Urothelium cell line (cell line): Measurements from ENCODE around the gene CXCL3.

Experiments used
- DNase-seq: peaks from one replicate; pipeline ENCODE4 v3.0.0; 2011; ENCODE audit warnings: low spot score, mixed read lengths
- FAIRE-seq: peaks from 2 replicates; lab custom pipeline; 2011; peaks lifted over from hg19 to GRCh38; lab: Jason Lieb, UNC

CXCL3 gene

GRCh38 chr4:74056114-74056857 lies 17.8 kb upstream of the CXCL3 start:
- no peak for FAIRE-seq
- peak; percentile 33 for DNase-seq

DNA sequence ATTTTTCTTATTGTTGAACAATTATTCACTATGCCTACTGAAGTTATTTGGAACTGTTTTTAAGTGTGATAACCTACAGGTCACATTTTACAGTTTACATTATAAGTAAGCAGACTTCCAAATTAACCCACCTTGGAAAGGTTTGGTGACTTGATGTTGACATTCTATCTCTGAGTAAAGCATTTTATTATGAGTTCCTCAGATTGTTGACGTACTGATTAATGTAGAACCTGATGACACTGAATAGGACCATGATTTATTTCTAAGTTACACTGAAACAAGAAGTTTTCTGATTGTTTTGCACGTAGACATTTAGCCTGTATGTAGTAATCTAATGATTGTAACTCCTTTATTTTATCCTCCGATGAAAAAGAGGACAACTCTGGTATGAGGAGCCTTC lies 17.0 kb upstream of the CXCL3 start:
- FAIRE-seq (no peak), DNase-seq (no peak)

DNA sequence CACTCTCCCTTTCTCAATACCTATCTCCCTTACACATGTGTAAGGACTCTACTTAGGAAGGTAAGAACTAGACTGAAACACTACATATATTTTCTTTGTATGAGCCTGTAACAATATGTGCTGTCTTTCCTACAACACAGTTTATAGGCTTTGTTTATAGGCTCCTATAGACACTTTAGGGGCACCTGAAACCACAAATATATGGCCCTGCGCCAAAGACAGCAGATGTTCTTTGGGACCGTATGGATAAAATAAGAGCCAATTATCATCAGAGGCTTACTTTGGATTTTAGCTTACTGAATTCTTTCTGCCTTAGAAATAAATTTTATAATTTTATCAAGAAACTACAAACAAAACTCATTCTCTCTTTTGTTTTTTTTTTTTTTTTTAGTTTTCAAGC lies 16.6 kb upstream of the CXCL3 start:
- FAIRE-seq: no peak

DNA sequence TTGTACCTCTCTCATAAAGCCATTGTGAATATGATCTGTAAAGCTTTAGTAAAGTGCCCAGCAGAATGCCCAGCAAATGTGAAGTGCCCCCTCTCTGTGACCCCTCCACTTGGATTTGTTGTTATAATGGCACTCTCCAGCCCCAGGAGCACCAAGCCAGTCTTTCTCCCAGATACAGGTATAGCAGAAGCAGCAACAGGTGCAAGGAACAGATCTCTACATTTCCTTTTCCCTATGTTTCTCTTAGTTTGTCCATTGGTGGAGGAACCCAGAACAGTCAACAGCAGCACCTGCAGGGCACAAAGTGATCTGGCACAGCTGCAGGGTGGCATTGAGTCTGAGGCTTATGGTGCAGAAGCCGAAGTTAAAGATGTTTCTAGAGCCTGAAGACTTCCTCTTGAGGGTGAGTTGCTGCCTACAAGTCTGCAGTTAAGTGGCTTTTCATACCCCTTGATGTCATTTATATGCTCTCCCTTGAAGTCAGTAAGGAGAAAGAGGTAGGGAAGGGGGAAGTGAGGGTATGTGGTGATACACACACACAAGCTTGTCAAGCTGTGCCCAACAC lies 16.1 kb upstream of the CXCL3 start:
- DNase-seq (no peak), FAIRE-seq (no peak)

More for the DNA sequence above, 16.6 kb upstream of the CXCL3 start:
- DNase-seq: no peak

GRCh38 chr4:74047152-74047551 lies 8.7 kb upstream of the CXCL3 start:
- DNase-seq: no peak
- FAIRE-seq: no peak

GRCh38 chr4:74045772-74046171 lies 7.3 kb upstream of the CXCL3 start:
- FAIRE-seq (no peak), DNase-seq (no peak)

DNA sequence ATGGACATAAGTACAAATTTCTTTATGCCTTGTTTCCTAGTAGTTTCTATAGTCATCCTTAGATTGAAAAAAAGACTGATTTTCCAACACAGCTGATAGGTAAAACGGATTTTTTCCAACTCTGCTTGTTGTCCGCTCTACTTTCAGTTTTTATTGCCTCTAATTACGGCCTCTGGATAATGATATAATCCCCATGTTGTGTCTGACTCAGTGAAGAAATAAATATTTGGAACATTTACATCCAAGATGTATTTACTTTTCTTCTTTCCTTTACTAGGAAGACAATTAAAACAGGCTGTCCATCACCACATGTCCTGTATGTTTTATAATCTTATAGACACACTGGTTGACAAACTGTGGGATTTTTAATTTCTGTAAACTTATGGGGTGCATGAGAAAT lies 6.8 kb upstream of the CXCL3 start:
- FAIRE-seq: no peak
- DNase-seq: no peak

- DNase-seq (peak; percentile 12), FAIRE-seq (no peak)
These were observed 6.2 kb upstream of the CXCL3 start for GRCh38 chr4:74044677-74045076.

DNA sequence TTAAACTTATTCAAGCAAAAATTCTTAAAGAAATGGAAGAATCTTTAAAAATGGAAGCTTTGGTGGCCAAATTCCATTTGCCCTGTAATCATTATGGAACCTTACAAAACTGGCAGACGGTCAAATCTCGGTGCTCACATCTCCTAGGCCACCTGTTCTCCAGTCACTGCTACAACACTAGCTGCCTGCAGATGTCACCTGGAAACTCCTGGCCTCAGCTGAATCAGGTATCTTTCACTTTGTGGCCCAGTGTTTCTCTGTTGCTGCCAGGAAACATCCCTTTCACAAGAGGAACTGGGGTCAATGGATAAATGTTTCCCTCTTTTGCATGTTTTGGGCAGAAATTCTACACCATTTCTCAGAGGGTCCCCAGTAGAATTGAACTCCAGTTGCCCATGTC lies 4.2 kb upstream of the CXCL3 start:
- FAIRE-seq (no peak), DNase-seq (no peak)

- no peak for FAIRE-seq
- DNase-seq: no peak
These were observed 2.9 kb upstream of the CXCL3 start for GRCh38 chr4:74041418-74041817.

DNA sequence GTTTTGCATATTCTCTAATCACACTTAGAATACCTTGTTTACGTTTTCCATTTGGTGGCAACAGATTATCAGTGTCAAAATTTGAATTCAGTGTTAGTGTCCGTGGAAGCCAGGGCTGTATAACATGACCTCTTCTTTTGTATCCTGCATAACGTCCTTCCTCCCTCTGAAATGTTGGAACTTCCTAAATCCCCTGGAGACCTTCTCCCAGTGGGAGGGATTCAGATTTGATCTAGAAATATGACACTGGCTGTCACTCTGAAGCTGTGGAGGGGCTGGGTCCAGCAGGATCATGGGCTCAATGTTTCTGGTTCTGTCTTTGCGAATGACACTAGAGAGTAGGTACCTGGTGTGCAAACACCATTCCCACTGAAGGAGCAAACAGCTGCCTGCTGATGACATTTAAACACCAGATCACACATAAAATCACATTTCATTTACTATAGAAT lies 850 bp upstream of the CXCL3 start:
- DNase-seq: no peak
- peak; percentile 50 for FAIRE-seq

DNA sequence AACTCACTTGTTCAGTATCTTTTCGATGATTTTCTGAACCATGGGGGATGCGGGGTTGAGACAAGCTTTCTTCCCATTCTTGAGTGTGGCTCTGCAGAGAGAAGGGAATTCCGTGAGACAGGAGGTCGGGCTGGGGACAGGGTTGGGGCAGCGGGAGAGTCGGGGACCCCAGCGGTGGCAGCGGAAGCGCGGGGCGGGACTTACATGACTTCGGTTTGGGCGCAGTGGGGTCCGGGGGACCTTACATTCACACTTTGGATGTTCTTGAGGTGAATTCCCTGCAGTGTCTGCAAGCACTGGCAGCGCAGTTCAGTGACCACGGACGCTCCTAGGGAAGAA lies 434 bp downstream of the CXCL3 start:
- DNase-seq (no peak), FAIRE-seq (no peak)

- no peak for FAIRE-seq
These were observed 1.2 kb downstream of the CXCL3 start for GRCh38 chr4:74037076-74037955.

DNA sequence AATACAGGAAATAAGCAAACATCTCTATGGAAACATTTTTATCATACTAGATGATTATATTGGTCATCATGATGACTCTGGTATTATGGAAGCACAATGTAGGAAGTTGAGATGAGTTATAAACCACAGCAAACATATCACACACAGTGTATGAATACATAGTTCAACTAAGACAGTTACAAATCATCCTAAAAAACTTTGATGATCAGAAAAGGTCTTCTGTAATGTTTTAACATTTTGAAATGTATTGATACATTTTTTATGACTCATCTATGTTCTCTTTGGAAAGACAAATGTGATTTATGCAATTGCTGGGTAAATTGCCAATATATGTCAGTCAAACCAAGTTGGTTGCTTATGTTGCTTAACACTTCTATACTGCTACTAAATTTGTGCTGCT lies 4.8 kb downstream of the CXCL3 start:
- DNase-seq: no peak
- FAIRE-seq: no peak

More at GRCh38 chr4:74037076-74037955, 1.2 kb downstream of the CXCL3 start:
- DNase-seq: no peak

DNA sequence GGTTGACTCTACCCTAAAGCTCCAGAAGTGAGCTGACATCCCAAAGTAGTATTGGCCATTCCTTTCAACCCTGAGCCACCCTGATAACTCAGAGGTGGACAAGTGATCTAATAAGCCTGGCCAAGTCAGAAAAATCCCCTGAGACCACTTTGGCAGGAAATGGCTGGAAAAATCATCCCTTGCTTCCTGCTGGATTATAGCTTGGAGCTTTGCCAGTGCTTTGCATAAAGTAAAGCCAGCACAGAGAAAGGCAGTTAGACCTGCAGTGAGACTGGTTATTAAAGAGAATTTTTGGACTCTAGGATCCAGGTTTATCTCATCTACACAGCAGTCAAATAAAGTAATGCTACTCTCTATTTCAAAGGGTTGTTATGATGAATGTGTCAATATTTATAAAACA lies 6.4 kb downstream of the CXCL3 start:
- FAIRE-seq (no peak), DNase-seq (no peak)

GRCh38 chr4:74031576-74031975 lies 6.9 kb downstream of the CXCL3 start:
- DNase-seq (no peak), FAIRE-seq (no peak)

GRCh38 chr4:74030285-74030684 lies 8.2 kb downstream of the CXCL3 start:
- DNase-seq: no peak
- FAIRE-seq: no peak

GRCh38 chr4:74028504-74028903 lies 10.0 kb downstream of the CXCL3 start:
- FAIRE-seq (no peak), DNase-seq (no peak)

DNA sequence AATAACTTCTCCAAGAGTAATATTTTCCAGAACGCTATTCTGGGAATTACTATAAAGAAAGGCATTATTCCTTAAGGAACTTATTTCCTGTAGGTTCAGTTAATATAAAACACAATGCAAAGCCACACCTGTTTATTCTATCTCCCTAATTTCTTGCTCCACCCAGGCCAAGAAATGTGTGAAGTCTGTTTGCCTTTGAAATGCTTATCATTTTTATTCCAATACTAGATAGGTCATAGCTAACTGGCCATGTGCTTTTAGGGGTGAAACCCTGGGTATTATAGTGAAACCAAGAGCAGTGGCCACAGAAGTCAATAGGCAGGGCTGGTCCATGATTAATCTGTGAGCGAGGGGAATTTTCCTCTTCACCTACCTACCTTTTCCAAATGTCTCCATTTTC lies 14.8 kb downstream of the CXCL3 start:
- FAIRE-seq (no peak), DNase-seq (no peak)

DNA sequence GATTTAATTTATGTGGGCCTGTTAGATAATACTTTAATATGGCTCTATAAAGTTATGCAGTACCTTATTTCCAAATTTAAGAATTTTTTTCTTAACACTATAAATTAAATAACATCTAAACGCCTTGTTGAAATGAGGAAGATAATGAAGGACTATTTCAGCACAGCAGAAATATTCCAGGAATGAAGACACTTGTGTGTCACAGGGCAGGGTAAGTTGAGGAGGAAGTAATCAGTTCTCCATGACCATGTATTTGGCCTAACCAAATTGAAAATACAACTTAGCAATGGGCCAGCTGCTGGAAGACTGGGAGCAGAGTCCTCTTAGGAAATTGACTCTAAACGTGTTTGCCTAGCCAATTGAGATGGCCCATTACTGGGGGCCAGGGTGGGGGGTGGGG lies 16.9 kb downstream of the CXCL3 start:
- no peak for DNase-seq
- FAIRE-seq: peak; percentile 5

GRCh38 chr4:74018771-74019170 lies 19.7 kb downstream of the CXCL3 start:
- no peak for DNase-seq
- FAIRE-seq: no peak

GRCh38 chr4:74018116-74018515 lies 20.4 kb downstream of the CXCL3 start:
- FAIRE-seq (no peak), DNase-seq (no peak)
